Smooth muscle cell of trachea (primary cell): ENCODE results near the gene SLCO1C1. TPM values are rescaled to one million over a fixed set of nuclear protein-coding genes. Genes with fewer than 3 reads are reported as not detected.

ENCODE experiments used
- total RNA-seq: library from RNA; depleted of rRNA; stranded (reverse); fragments of >200 nt; gene quantifications from 2 replicates; pipeline ENCODE4 v1.2.1, GENCODE V29; 2014

SLCO1C1 gene, protein sequence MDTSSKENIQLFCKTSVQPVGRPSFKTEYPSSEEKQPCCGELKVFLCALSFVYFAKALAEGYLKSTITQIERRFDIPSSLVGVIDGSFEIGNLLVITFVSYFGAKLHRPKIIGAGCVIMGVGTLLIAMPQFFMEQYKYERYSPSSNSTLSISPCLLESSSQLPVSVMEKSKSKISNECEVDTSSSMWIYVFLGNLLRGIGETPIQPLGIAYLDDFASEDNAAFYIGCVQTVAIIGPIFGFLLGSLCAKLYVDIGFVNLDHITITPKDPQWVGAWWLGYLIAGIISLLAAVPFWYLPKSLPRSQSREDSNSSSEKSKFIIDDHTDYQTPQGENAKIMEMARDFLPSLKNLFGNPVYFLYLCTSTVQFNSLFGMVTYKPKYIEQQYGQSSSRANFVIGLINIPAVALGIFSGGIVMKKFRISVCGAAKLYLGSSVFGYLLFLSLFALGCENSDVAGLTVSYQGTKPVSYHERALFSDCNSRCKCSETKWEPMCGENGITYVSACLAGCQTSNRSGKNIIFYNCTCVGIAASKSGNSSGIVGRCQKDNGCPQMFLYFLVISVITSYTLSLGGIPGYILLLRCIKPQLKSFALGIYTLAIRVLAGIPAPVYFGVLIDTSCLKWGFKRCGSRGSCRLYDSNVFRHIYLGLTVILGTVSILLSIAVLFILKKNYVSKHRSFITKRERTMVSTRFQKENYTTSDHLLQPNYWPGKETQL
- not detected in 2 replicates for total RNA-seq

DNA sequence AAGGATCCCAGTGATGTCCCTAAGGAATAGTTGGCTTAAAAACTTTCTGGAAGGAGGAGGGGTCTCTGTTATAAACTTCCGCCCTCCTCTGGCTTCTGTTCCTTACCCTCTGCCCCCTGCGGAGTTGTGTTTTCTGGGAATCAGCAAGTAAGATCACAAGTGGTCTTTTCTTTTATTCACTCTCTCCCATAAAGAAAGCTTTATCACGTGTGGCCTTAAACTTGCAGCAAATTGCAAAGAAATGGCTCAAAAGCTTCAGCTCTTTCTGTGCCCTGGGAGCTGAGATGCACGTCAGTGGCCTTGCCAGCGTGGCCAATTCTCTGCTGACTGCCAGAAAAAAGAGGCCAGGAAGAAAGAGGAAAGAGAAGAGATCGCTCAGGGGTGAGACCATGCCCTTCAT lies at the start of gene SLCO1C1:
SLCO1C1 (plus strand) TSS at position 101 of the 400 bp plus-strand sequence. CDS start 4,245 bp downstream, outside the sequence.

Other genes starting within 250 kb of the SLCO1C1 start
- gene SLCO1B3, start 115.4 kb downstream of the SLCO1C1 start, total RNA-seq: not detected in 2 replicates